SK-N-DZ (cell line): ENCODE measurements around the gene TNFRSF1A.

Experiments used
- DNase-seq: peaks from one replicate; pipeline ENCODE4 v3.0.0-alpha.2; 2015; ENCODE audit warnings: low spot score

TNFRSF1A gene

DNA sequence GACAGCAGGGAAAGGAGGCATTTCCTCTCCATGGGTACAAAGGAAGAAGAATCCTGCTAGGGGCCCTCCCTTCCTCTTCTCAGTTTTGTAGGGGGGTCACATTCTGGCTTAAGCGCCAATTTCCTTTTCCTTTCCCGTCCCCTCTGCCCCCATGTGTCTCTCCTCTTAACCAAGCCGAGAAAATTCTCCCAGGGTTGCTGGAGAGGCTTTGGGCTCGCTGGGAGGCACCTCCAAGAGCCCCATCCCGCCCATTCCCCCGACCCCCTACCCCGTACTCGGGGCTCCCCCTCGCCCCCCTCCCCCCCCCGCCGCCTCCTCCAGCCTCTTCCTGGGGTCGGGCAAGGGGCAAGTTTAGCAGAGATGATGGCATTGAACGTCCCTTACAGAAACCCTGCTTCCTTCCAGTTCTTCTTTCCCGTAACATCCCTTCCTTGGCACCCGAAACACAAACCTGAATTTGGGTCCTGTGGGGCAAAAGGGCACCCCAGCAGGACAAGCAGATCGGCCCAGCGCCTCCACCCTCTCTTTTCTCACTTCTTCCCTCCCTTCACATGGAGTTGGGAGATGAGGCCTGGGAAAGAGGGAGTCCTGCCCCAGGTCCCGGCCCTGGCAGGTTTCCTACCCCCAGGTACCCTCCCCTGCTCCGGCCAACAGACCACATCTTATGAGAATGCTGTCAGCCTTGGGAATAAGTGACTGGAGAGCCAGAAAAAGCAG, 17.7 kb downstream of the TNFRSF1A start:
- no peak for DNase-seq

DNA sequence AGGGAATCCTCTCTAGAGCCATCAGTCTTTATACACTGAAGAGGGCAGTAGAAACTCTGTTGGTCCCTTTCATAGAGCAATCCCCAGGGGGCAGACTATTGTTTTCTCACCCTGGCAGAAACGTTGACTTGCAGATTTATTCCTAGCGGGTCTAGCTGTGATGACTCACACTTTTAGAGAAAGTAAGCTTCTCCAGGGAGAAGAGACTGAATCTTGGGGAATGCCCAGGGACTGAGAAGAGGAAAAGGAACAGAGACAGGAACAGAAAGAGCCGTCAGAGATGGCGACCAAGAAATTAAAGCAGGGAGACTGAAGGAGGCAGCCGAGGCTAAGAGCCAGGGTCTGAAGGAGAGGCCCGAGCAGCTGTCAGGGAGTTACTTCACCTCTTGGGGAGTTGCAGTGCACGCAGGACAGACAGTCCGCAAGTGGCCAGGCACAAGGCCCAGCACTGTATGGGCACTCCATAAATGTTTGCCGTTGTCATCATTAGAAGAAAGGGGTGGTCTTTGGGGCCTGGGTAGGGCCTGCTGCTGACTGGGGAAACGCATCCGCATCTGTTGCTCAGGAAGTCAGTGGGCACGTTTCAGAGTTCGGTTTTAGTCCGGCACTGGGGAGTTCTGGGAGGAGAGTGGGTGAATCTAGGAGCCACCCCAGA, 18.4 kb downstream of the TNFRSF1A start:
- DNase-seq: peak; percentile 71

DNA sequence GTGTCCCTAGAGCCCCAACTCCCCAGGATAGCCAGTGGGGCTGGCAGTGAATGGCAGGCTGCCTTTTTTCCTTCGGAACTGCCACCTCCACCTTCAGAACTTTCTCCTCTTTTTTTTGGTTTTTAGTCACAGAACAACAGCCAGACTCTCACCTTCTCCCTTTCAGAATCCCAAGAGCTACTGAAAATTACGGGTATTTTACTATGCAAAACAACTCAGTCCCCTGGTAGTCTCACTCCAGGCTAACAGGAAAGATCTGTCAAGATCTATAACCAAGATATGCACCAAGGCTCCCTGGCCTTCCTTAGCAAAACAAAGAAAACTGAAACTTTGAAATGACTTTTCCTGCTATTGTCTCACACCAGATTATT, 18.9 kb downstream of the TNFRSF1A start:
- DNase-seq: no peak

DNA sequence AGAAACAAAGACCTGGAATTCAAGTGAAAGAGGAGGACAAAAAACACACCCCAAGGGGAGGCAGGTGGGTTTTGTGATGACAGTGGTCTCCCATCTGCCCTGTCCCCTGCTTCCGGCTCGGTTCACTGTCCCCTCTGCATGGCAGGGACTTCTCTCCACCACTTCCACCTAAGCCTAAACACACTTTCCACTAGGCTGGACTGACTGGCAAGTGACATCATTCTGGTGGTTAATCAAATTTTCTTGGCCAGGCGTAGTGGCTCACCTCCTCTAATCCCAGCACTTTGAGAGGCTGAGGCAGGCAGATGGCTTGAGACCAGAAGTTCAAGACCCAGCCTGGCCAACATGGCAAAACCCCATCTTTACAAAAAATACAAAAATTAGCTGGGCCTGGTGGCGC, 19.5 kb downstream of the TNFRSF1A start:
- DNase-seq: no peak

DNA sequence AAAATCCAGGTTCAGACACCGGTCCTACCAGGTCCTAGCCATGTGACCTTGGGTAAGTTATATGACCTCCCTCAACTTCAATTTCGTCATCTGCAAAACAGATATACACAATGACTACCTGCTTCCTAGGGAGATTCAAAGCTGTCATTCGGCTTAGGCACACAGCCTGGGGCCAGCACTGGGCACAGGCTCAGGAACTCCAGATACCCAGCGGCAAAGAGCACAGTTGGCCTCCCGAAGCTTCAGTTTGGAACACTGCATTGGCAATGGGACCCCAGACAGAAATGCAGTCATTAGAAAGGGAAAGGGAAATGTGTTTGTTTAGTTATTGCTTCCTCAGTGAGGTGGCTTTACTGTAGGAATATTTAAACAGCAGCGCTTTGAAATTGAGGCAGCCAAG, 20.0 kb downstream of the TNFRSF1A start:
- DNase-seq: no peak

DNA sequence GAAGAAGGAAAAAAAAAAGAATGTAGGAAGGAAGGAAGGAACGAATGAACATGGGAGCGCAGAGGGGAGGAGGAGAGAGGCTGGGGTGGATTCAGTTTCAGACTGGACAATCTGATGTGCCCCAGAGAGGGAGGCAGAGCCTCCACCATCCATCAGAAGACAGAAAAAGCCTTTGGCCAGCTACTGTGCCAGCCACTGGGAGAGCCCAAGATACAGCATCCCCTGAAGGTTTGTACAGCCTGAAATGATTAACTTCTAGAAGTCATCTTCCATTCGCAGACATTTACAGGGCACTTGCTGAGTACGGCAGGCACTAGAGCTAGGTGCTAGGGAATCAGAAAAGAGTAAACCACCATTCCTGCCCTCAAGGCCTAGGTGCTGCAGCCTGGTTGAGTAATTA, 22.4 kb downstream of the TNFRSF1A start:
- no peak for DNase-seq

DNA sequence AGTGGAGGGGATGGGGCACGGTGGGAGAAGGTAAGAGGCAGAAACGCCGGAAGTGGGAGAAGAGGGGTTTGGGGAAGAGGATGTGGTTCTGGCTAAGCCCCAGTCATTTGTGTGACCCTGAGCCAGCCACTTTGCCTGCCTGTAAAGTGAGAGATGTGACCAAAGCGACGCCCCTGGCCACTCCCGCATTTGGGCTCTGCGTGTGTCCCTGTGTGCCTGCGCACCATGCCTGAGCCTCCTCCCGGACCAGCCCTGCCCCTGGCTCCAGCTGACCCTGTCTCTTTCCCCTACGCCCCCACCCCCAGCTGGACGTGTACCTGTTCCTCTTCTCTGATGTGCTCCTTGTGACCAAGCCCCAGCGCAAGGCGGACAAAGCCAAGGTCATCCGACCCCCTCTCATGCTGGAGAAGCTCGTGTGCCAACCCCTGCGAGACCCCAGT, 23.4 kb downstream of the TNFRSF1A start:
- DNase-seq: no peak

DNA sequence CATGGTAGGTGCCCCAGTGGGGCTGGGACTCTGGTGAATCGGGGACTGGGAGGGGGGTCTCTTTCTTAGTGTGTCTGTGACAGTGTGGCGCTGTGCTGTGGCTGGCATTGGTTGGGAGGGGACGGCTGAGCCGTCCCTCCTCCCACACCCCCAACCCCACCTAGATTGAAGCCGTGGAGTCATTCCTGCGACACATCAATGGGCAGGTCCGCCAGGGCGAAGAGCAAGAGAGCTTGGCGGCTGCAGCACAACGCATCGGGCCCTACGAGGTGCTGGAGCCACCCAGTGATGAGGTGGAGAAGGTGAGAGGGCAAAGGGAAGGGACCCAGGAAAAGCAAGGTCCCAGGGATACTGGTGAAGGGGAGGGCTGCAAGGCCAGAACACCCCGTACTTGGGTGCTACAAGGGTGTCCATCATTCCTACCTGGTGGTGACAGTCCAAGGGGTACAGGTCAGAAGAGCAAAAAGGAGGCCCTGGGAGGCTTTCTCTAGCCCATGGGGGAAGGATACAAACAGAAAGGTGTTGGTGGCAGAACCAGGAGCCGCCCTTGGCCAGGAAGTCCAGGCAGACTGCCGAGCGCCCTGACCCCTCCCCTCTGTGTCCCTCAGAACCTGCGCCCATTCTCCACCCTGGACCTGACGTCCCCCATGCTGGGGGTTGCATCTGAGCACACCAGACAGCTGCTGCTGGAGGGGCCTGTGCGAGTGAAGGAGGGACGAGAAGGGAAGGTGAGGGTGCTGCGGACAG, 24.0 kb downstream of the TNFRSF1A start:
- no peak for DNase-seq

DNA sequence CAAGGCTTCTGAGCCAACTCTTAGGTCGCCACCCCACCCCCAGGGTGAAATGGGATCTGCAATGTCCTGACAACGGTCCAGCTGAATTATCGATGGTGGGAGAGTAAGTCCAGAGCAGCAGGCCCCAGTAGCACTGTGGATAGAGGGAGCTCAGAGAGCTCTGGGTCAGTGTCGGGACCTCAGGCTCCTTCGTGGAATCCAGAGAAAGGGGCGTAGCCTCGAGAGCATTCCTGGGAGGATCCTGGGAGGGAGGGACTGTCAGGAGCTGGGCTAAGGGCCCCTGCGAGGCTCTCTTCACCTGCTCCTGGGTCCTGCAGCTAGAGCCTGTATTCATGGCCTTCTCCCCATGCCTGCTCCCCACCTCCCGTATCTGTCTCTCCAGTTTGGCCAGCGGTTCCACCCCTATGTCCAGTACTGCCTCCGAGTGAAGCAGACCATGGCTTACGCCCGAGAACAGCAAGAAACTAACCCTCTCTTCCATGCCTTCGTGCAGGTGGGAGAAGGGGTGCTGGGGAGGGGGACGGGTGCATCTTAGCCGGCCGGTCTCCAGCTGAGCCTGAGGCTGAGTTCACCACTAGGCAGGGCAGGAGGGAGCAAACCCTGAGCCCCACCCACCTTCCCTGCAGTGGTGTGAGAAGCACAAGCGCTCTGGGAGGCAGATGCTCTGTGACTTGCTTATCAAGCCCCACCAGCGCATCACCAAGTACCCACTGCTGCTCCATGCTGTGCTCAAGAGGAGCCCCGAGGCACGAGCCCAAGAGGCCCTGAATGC, 24.8 kb downstream of the TNFRSF1A start:
- DNase-seq: no peak

DNA sequence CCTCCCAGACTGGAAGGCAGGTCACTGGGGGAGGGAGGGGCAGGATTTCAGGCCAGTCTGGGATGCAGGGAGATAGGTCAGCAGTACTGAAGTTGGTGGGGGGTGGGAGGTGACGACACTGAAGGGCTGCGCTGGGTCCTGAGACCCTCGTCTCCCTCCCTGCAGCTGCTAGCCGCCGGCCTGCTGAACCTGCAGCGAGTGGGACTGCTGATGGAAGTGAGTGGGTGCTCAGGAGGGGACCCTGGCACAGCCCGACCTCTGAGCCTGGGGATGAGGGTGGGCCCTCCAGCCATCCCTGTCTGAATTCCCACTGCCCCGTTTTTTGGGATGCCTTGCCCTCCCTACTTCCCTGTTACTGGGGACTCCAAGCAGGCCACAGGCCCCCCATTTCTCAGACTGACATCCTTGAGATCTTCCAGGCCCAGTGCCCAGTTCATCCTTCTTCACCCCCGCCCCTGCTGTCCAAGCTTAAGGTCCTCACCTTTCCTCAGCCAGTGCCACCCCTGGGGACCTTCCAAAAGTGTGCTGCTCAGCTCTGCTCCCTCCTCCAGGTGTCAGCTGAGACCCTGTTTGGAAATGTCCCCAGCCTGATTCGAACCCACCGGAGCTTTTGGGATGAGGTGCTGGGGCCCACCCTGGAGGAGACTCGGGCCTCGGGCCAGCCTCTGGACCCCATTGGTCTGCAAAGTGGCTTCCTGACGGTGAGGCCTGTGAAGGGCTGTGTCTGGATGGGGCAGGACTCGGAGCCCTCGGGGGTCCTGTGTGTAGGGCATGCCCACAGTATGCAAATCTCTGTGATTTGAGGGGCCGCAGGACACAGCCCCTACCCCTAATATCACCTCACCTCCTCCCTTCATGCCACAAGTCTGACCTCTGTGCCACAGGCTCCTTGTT, 25.9 kb downstream of the TNFRSF1A start:
- no peak for DNase-seq

DNA sequence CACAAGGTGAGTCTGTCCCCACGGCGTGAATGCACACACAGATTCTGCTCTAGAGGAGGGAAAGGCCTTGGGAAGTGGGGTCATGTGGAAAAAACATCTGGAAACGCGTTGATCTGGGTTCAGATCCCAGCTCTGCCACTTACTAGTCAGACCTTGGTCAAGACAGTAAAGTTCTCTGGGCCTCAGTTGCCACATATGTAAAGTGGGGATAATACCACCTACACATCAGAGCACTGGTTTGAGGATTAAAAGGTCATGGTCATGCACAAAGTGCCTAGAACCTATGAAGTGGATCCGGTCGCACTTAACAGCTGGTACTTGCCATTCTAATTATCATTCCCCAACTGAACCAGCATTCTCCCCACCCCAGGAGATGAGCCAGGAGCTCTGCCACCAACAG, 26.7 kb downstream of the TNFRSF1A start:
- DNase-seq: no peak

DNA sequence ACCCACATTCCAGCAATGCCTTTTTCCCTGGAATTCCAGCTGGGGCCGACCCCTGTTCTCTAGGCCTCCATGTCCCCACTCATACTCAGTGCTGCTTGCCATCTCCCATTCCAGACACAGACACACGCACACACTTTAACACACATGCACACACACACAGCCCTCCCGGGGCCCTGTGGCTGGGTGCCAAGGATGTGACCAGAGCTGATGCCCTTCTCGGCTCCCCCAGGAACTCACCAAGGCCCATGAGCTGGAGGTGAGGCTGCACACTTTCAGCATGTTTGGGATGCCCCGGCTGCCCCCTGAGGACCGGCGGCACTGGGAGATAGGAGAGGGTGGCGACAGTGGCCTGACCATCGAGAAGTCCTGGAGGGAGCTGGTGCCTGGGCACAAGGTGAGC, 27.1 kb downstream of the TNFRSF1A start:
- DNase-seq: no peak

DNA sequence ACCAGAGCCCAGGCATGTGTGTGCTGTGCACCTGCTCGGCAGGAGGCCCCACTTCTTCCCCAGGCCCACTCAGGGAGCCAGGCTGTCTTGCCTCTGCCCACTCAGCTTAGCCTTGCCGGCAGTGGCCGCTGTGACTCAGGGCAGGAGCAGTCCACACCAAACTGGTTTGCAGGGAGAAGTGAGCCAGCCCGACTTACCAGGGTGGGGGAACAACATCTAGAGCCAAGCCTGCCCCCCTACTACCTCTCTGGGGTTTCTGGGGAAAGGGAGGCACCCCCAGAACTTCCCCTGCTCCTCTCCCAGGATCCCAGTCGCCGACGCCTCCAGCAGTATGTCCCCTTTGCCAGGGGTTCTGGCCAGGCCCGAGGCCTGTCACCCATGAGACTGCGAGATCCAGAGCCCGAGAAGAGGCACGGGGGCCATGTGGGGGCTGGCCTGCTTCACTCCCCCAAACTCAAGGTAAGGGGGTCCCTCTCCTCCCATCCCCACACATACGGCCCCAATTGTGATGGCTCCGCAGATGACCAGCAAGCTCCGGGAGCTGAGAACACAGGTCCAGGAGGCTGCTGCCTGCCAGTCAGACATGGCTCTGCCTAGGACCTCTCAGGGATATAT, 28.4 kb downstream of the TNFRSF1A start:
- DNase-seq: peak; percentile 14

DNA sequence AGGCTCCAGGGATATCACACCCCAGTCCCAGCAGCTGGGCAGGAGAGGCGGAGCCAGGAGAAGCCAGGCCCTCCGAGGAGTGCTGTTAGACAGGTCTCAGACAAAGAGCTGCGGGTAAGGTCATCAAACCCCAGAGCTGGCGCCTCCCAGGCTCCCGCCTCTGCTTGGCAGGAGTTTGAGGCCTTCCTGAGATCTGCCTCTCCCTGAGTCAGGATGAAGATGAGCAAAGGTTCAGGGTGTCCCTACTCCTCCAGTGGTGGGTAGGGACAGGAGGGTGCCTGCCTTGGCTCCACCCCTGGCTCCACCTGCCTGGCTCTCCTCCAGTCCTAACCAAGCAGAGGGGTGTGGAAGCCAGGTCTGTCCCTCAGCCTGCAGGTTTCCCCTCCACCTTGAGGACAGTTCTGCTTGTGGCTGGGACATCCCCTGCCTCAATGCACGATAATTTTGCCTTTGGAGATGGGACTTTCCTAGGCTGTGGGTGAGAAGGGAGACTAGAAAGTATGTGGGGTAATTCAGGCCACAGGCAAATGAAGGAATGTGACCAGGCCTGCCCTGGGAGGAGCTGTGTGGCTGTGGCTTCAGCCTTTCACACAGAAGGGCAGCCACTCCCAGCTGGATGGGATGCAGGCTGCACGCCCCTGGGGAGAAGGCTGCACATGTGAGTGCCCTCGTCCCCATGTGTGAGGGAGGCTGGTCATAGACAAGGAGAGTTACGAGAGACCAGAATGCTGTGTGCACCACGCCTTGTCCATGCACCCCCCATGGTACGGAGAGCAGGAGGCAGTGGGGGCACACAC, 29.1 kb downstream of the TNFRSF1A start:
- peak; percentile 47 for DNase-seq

DNA sequence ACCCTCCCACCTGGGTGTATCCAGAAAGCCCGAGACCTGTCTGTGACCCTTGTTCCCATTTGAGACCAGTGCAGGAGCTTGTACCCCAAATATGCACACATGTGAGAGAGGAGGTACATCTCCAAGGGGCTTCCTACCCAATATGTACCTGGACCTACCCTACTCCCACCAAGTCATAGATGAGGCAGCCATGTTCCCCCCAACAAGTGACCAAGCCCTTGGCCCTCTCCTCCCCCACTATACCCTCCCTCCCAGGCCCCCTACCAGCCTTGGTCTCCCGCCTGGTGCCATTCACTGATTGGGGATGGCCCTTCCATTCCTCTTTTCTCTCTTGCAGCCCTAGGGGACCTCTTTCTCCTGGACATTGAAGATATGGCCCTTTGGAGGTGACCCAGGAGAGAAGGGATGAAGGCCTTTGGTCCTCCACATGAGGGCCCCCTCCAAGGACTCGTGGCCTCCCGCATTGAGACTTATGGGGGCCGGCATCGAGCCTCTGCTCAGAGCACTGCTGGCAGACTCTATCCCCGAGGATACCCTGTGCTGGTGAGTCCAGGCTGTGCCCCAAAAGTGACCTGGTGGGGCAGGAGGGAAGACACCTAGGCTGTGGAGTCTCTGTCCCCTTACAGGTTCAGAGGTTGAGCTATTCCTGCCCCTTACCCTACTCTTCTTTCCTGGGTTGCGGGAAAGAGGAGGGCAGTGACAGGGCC, 29.9 kb downstream of the TNFRSF1A start:
- no peak for DNase-seq

DNA sequence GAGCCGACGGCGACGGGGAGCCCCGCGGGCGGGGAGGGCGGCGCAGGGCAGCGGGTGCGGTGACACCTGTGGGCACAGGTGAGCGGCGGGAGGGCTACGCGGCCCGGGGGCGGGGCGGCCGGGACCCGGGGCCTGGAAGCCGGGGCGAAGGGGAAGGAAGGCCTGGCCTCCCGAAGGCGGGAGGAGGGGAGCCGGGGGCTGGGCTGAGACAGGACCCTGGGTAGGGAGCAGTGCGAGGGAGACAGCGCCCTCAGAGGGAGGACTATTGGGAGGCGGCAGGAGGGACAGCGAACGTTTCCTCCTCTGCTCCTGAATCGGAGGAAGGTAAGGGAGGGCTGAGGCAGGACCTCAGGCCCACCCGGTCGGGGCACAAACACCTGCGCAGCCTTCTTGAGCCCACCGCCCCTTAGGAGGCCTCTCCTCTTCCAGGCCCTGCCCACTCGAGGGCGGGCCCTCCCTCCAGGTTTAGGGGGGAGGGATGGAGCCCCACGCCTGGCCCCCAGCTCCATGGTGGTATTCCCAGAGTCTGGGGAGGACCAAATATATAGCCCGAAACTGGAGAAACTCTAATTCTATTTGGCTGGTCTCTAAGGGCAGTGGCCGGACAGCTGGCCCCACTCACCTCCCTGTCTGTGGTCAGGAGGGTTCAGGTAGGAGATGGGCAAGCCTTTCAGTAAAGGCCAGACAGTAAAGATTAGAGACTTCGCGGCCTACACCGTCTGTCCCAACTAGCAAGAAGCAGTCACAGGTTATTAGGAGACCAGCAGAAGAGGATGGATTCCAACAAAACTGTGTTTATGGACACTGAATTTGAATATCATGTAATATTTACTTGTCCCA, 30.9 kb downstream of the TNFRSF1A start:
- no peak for DNase-seq

DNA sequence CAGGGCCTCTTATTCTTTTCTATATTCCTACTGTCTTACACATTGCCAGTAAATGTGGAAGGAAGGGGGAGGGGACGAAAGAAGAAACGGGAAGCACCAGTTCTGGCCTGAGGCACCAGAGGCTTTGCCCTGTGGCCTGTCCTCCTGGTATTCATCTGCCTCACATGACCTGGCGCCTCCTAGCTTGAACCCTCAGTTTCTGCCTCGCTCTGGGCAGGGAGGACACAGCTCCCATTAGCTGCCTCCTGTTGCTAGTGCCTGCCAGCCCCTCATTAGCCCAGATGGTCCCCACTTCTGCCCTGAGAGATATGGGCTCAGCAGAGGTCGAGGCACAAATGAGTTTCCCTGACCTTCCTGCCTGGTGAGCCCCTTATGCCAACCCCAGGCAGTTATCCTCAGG, 34.3 kb downstream of the TNFRSF1A start:
- DNase-seq: no peak

DNA sequence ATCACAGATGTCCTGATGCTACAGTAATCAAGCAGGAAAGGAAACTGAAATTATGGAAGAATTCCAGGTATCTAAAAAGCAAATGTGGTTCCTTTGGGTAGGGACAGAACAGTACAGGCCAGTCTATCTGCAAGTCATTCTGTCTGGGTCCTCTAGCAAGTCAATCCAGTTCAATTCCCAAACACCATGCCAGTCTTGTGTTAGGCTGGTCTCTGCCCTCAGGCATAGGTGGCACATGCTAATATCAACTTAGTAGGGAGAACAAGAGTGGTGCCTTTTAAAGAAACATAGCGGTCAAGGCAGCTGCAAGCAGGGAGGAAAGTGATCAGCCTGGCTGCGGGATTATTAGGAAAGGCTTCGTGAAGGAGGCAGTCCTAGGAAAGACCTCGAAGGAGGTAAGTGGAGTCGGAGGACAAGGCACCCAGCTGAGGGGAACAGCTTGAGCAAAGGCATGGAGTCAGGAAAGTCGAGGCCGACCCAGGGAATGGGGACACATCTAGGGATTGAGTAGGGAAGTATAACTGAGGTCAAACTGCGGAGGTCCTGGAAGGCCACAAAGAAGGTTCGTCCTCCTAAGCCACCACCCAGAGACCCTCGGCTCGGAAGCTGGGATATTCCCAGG, 35.2 kb downstream of the TNFRSF1A start:
- DNase-seq: no peak
